HEK293 (cell line): ENCODE results near the gene ELAVL1.
A peak's percentile ranks its signal among the peaks of the same experiment; 100 is the strongest.

Experiments used
- SCRT2 ChIP-seq: fragments of 450-650 bp; formaldehyde crosslinking; IDR thresholded peaks from 2 replicates; pipeline ENCODE4 v1.5.1; 2016; ENCODE audit warnings: missing biosample characterization, missing genetic modification characterization
- SP7 ChIP-seq: fragments of 450-650 bp; formaldehyde crosslinking; IDR thresholded peaks from 2 replicates; pipeline ENCODE4 v1.5.1; 2016; ENCODE audit warnings: missing biosample characterization, missing genetic modification characterization
- TCF7L2 ChIP-seq: IDR thresholded peaks from 2 replicates; pipeline ENCODE4 v1.6.1; 2011; ENCODE audit warnings: low read depth, mild to moderate bottlenecking, inconsistent platforms, low read length, moderate library complexity, borderline replicate concordance
- WT1 ChIP-seq: fragments of 450-650 bp; formaldehyde crosslinking; IDR thresholded peaks from 2 replicates; pipeline ENCODE4 v1.5.1; 2016; ENCODE audit warnings: missing biosample characterization, missing genetic modification characterization
- ZNF10 ChIP-seq: fragments of 450-650 bp; formaldehyde crosslinking; IDR thresholded peaks from 2 replicates; pipeline ENCODE4 v1.5.1; 2017; ENCODE audit warnings: missing biosample characterization, missing genetic modification characterization
- ZNF114 ChIP-seq: fragments of 450-650 bp; formaldehyde crosslinking; IDR thresholded peaks from 2 replicates; pipeline ENCODE4 v1.5.0; 2017; ENCODE audit warnings: missing biosample characterization, missing genetic modification characterization
- ZNF132 ChIP-seq: fragments of 450-650 bp; formaldehyde crosslinking; IDR thresholded peaks from 2 replicates; pipeline ENCODE4 v1.5.1; 2017; ENCODE audit warnings: missing biosample characterization, missing genetic modification characterization, borderline replicate concordance
- ZNF133 ChIP-seq: fragments of 450-650 bp; formaldehyde crosslinking; IDR thresholded peaks from 2 replicates; pipeline ENCODE4 v1.5.1; 2016; ENCODE audit warnings: missing biosample characterization, missing genetic modification characterization
- ZNF140 ChIP-seq: fragments of 450-650 bp; formaldehyde crosslinking; IDR thresholded peaks from 2 replicates; pipeline ENCODE4 v1.5.1; 2016; ENCODE audit warnings: missing biosample characterization, missing genetic modification characterization
- ZNF169 ChIP-seq: fragments of 450-650 bp; formaldehyde crosslinking; IDR thresholded peaks from 2 replicates; pipeline ENCODE4 v1.5.1; 2016; ENCODE audit warnings: missing biosample characterization, missing genetic modification characterization
- ZNF239 ChIP-seq: fragments of 450-650 bp; formaldehyde crosslinking; IDR thresholded peaks from 2 replicates; pipeline ENCODE4 v1.5.1; 2016; ENCODE audit warnings: missing biosample characterization, missing genetic modification characterization
- ZNF302 ChIP-seq: fragments of 450-650 bp; formaldehyde crosslinking; IDR thresholded peaks from 2 replicates; pipeline ENCODE4 v1.5.1; 2016; ENCODE audit warnings: missing biosample characterization, missing genetic modification characterization, low read depth
- ZNF514 ChIP-seq: fragments of 450-650 bp; formaldehyde crosslinking; IDR thresholded peaks from 2 replicates; pipeline ENCODE4 v1.5.1; 2016; ENCODE audit warnings: missing biosample characterization, missing genetic modification characterization
- ZNF521 ChIP-seq: fragments of 450-650 bp; formaldehyde crosslinking; IDR thresholded peaks from 2 replicates; pipeline ENCODE4 v1.5.1; 2017; ENCODE audit warnings: missing biosample characterization, mild to moderate bottlenecking, missing genetic modification characterization
- ZNF544 ChIP-seq: fragments of 450-650 bp; formaldehyde crosslinking; IDR thresholded peaks from 2 replicates; pipeline ENCODE4 v1.5.0; 2017; ENCODE audit warnings: missing biosample characterization, missing genetic modification characterization
- ZNF555 ChIP-seq: fragments of 450-650 bp; formaldehyde crosslinking; conservative IDR thresholded peaks from 2 replicates; pipeline ENCODE4 v1.5.1; 2017; ENCODE audit warnings: missing biosample characterization, mild to moderate bottlenecking, missing genetic modification characterization, inconsistent platforms
- ZNF571 ChIP-seq: fragments of 450-650 bp; formaldehyde crosslinking; IDR thresholded peaks from 2 replicates; pipeline ENCODE4 v1.5.0; 2017; ENCODE audit warnings: missing biosample characterization, missing genetic modification characterization
- ZNF585B ChIP-seq: fragments of 450-650 bp; formaldehyde crosslinking; IDR thresholded peaks from 2 replicates; pipeline ENCODE4 v1.5.1; 2016; ENCODE audit warnings: missing biosample characterization, missing genetic modification characterization
- ZNF621 ChIP-seq: fragments of 450-650 bp; formaldehyde crosslinking; IDR thresholded peaks from 2 replicates; pipeline ENCODE4 v1.5.1; 2017; ENCODE audit warnings: missing biosample characterization, missing genetic modification characterization
- ZNF658 ChIP-seq: fragments of 450-650 bp; formaldehyde crosslinking; IDR thresholded peaks from 2 replicates; pipeline ENCODE4; 2016; ENCODE audit warnings: missing biosample characterization, missing genetic modification characterization
- ZNF670 ChIP-seq: fragments of 450-650 bp; formaldehyde crosslinking; IDR thresholded peaks from 2 replicates; pipeline ENCODE4 v1.5.1; 2016; ENCODE audit warnings: missing biosample characterization, missing genetic modification characterization, low read depth
- TF ChIP-seq, protein P1 (sequence below): fragments of 450-650 bp; formaldehyde crosslinking; IDR thresholded peaks from 2 replicates; pipeline ENCODE4 v1.5.1; 2016; ENCODE audit warnings: missing biosample characterization, missing genetic modification characterization
- TF ChIP-seq, protein P2 (sequence below): fragments of 450-650 bp; formaldehyde crosslinking; IDR thresholded peaks from 2 replicates; pipeline ENCODE4 v1.5.1; 2016; ENCODE audit warnings: missing biosample characterization, missing genetic modification characterization
- TF ChIP-seq, protein P3 (sequence below): fragments of 450-650 bp; formaldehyde crosslinking; IDR thresholded peaks from 2 replicates; pipeline ENCODE4 v1.5.1; 2016; ENCODE audit warnings: missing biosample characterization, missing genetic modification characterization
- TF ChIP-seq, protein P4 (sequence below): fragments of 450-650 bp; formaldehyde crosslinking; IDR thresholded peaks from 2 replicates; pipeline ENCODE4; 2016; ENCODE audit warnings: missing biosample characterization, missing genetic modification characterization
- TF ChIP-seq, protein P5 (sequence below): fragments of 450-650 bp; formaldehyde crosslinking; IDR thresholded peaks from 2 replicates; pipeline ENCODE4 v1.5.1; 2016; ENCODE audit warnings: missing biosample characterization, missing genetic modification characterization, low read depth
- TF ChIP-seq, protein P6 (sequence below): fragments of 450-650 bp; formaldehyde crosslinking; IDR thresholded peaks from 2 replicates; pipeline ENCODE4 v1.5.1; 2017; ENCODE audit warnings: missing biosample characterization, missing genetic modification characterization
- TF ChIP-seq, protein P7 (sequence below): fragments of 450-650 bp; formaldehyde crosslinking; IDR thresholded peaks from 2 replicates; pipeline ENCODE4 v1.5.1; 2017; ENCODE audit warnings: missing biosample characterization, missing genetic modification characterization

ELAVL1 gene

DNA sequence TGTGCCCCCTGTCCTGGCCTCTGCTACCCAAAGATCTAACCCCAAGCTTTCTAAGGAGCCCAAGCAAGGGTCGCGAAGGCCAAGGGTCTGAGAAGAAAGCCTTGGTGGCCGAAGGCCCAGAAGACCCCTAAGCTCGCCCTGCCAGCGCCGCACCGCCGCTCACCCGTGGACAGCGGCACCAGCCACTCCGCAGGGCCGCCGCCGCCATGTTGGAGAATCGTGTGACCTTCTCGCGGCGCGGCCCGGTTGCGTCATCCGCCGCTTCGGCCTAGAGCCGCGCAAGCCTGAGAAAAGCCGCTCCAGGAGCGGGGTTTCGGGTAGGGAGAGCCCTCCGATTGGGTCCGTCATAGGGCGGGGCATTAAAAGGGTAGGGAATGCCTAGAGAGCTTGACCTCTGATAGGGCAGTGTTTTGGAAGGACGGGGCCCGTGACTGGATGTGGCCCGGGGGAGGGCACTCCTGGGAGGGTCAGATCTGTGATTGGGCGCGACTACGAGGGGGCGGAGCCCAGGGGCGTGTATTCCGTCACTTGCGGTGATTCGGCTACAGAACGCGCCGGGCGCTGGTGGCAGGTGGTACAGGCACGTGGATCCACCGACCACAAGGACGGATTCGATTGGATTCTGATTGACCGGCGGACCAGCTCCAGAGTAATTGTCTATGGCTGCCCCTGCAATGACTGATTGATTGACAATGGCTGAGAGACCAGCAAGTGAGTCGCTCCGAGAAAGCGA lies 61.8 kb downstream of the ELAVL1 start, which contains the start of gene TIMM44 (continued):
- no peak for TF ChIP-seq ZNF544 (tag by site-specific recombination)
- TF ChIP-seq SCRT2 (tag by site-specific recombination), result no peak
- TF ChIP-seq ZNF621 (tag by site-specific recombination), result no peak
- TF ChIP-seq ZNF514 (tag by site-specific recombination), result no peak
- TF ChIP-seq ZNF169 (tag by site-specific recombination), result no peak
- TF ChIP-seq ZNF585B (tag by site-specific recombination), result no peak; the same call in none of the 2 replicates
- no peak for TF ChIP-seq ZNF239 (tag by site-specific recombination)
- TF ChIP-seq, protein P1, sequence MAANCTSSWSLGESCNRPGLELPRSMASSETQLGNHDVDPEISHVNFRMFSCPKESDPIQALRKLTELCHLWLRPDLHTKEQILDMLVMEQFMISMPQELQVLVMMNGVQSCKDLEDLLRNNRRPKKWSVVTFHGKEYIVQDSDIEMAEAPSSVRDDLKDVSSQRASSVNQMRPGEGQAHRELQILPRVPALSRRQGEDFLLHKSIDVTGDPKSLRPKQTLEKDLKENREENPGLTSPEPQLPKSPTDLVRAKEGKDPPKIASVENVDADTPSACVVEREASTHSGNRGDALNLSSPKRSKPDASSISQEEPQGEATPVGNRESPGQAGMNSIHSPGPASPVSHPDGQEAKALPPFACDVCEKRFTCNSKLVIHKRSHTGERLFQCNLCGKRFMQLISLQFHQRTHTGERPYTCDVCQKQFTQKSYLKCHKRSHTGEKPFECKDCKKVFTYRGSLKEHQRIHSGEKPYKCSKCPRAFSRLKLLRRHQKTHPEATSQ, result no peak
- no peak for TF ChIP-seq ZNF658
- no peak for TF ChIP-seq ZNF571 (tag by site-specific recombination)
- TF ChIP-seq, protein P2, sequence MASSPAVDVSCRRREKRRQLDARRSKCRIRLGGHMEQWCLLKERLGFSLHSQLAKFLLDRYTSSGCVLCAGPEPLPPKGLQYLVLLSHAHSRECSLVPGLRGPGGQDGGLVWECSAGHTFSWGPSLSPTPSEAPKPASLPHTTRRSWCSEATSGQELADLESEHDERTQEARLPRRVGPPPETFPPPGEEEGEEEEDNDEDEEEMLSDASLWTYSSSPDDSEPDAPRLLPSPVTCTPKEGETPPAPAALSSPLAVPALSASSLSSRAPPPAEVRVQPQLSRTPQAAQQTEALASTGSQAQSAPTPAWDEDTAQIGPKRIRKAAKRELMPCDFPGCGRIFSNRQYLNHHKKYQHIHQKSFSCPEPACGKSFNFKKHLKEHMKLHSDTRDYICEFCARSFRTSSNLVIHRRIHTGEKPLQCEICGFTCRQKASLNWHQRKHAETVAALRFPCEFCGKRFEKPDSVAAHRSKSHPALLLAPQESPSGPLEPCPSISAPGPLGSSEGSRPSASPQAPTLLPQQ (tag by site-specific recombination), result 0 out of 2 replicates have a peak, but pooled peaks have one; percentile 7
- 0 out of 2 replicates have a peak, but pooled peaks have one; percentile 38 for TF ChIP-seq SP7 (tag by site-specific recombination)
- no peak for TF ChIP-seq ZNF133 (tag by site-specific recombination)
- TF ChIP-seq, protein P3, sequence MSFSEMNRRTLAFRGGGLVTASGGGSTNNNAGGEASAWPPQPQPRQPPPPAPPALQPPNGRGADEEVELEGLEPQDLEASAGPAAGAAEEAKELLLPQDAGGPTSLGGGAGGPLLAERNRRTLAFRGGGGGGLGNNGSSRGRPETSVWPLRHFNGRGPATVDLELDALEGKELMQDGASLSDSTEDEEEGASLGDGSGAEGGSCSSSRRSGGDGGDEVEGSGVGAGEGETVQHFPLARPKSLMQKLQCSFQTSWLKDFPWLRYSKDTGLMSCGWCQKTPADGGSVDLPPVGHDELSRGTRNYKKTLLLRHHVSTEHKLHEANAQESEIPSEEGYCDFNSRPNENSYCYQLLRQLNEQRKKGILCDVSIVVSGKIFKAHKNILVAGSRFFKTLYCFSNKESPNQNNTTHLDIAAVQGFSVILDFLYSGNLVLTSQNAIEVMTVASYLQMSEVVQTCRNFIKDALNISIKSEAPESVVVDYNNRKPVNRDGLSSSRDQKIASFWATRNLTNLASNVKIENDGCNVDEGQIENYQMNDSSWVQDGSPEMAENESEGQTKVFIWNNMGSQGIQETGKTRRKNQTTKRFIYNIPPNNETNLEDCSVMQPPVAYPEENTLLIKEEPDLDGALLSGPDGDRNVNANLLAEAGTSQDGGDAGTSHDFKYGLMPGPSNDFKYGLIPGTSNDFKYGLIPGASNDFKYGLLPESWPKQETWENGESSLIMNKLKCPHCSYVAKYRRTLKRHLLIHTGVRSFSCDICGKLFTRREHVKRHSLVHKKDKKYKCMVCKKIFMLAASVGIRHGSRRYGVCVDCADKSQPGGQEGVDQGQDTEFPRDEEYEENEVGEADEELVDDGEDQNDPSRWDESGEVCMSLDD (tag by site-specific recombination), result no peak
- TF ChIP-seq ZNF10 (tag by site-specific recombination), result no peak
- TF ChIP-seq ZNF555 (tag by site-specific recombination), result no peak
- TF ChIP-seq, protein P4, sequence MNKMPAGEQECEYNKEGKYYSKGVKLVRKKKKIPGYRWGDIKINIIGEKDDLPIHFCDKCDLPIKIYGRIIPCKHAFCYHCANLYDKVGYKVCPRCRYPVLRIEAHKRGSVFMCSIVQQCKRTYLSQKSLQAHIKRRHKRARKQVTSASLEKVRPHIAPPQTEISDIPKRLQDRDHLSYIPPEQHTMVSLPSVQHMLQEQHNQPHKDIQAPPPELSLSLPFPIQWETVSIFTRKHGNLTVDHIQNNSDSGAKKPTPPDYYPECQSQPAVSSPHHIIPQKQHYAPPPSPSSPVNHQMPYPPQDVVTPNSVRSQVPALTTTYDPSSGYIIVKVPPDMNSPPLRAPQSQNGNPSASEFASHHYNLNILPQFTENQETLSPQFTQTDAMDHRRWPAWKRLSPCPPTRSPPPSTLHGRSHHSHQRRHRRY (tag by site-specific recombination), result no peak
- no peak for TF ChIP-seq ZNF132 (tag by site-specific recombination)
- TF ChIP-seq, protein P5, sequence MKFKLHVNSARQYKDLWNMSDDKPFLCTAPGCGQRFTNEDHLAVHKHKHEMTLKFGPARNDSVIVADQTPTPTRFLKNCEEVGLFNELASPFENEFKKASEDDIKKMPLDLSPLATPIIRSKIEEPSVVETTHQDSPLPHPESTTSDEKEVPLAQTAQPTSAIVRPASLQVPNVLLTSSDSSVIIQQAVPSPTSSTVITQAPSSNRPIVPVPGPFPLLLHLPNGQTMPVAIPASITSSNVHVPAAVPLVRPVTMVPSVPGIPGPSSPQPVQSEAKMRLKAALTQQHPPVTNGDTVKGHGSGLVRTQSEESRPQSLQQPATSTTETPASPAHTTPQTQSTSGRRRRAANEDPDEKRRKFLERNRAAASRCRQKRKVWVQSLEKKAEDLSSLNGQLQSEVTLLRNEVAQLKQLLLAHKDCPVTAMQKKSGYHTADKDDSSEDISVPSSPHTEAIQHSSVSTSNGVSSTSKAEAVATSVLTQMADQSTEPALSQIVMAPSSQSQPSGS (tag by site-specific recombination), result peak; percentile 90
- no peak for TF ChIP-seq ZNF114
- no peak for TF ChIP-seq TCF7L2
- TF ChIP-seq ZNF521 (tag by site-specific recombination), result no peak
- TF ChIP-seq, protein P6, sequence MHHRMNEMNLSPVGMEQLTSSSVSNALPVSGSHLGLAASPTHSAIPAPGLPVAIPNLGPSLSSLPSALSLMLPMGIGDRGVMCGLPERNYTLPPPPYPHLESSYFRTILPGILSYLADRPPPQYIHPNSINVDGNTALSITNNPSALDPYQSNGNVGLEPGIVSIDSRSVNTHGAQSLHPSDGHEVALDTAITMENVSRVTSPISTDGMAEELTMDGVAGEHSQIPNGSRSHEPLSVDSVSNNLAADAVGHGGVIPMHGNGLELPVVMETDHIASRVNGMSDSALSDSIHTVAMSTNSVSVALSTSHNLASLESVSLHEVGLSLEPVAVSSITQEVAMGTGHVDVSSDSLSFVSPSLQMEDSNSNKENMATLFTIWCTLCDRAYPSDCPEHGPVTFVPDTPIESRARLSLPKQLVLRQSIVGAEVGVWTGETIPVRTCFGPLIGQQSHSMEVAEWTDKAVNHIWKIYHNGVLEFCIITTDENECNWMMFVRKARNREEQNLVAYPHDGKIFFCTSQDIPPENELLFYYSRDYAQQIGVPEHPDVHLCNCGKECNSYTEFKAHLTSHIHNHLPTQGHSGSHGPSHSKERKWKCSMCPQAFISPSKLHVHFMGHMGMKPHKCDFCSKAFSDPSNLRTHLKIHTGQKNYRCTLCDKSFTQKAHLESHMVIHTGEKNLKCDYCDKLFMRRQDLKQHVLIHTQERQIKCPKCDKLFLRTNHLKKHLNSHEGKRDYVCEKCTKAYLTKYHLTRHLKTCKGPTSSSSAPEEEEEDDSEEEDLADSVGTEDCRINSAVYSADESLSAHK (tag by site-specific recombination), result 0 out of 2 replicates have a peak, but pooled peaks have one; percentile 35
- no peak for TF ChIP-seq ZNF302
- no peak for TF ChIP-seq WT1
- no peak for TF ChIP-seq ZNF670 (tag by site-specific recombination)
- TF ChIP-seq ZNF140 (tag by site-specific recombination), result no peak
- TF ChIP-seq, protein P7, sequence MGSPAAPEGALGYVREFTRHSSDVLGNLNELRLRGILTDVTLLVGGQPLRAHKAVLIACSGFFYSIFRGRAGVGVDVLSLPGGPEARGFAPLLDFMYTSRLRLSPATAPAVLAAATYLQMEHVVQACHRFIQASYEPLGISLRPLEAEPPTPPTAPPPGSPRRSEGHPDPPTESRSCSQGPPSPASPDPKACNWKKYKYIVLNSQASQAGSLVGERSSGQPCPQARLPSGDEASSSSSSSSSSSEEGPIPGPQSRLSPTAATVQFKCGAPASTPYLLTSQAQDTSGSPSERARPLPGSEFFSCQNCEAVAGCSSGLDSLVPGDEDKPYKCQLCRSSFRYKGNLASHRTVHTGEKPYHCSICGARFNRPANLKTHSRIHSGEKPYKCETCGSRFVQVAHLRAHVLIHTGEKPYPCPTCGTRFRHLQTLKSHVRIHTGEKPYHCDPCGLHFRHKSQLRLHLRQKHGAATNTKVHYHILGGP (tag by site-specific recombination), result no peak
